ENCODE measurements around the gene DTNB. TPM values are rescaled to one million over a fixed set of nuclear protein-coding genes. Genes with fewer than 3 reads are reported as not detected.

Gene DTNB
- total and polyA plus RNA-seq, 10 of the 15 experiments (the other 5 are each of a cell fraction or from before 2014, with no cell fraction given), result 4.5 to 30.6 (median 11.9) TPM

DNA sequence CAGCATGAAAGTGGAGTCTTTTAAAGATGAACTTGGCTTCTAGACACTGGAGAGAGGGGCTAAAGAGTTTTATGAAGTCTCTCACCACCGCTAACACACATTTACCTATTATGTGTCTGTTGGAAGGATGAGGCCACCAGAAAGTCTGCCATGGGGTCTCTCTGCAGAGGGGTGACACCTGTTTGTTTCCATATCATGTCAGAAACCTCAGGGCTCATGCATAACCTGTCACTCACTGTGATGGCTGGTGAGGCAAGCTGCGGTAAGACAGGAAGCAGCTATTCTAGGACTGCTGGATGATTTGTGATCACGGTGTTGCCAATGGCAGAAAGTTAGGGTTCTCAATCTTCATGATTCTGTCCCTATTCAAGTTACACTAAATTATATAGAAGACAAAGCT, 270.9 kb downstream of the DTNB start (continued):
- TF ChIP-seq RAD21 (IDR thresholded peaks at IDR 0.05; ENCODE audit: insufficient read depth, low read depth, low read length) (no peak), FOXK2 (IDR thresholded peaks at IDR 0.05) (no peak), BCL11A (IDR thresholded peaks at IDR 0.05; ENCODE audit: low read depth, low read length) (peak; percentile 47; the same call in 1 of the 2 replicates), CBX5 (IDR thresholded peaks at IDR 0.05; ENCODE audit: low read depth) (no peak; the same call in 1 of the 2 replicates), BHLHE40 (IDR thresholded peaks at IDR 0.05; ENCODE audit: borderline replicate concordance in 1 of 2, low read depth in 2 of 2, low read length in 1 of 2) (peak; percentile 38 to 58; a peak in 2 of 4 replicates), ZNF622 (IDR thresholded peaks at IDR 0.05) (no peak), MTA3 (IDR thresholded peaks at IDR 0.05; ENCODE audit: borderline replicate concordance, low read length) (0 out of 2 replicates have a peak, but pooled peaks have one; percentile 22)
- TF ChIP-seq, protein P1, sequence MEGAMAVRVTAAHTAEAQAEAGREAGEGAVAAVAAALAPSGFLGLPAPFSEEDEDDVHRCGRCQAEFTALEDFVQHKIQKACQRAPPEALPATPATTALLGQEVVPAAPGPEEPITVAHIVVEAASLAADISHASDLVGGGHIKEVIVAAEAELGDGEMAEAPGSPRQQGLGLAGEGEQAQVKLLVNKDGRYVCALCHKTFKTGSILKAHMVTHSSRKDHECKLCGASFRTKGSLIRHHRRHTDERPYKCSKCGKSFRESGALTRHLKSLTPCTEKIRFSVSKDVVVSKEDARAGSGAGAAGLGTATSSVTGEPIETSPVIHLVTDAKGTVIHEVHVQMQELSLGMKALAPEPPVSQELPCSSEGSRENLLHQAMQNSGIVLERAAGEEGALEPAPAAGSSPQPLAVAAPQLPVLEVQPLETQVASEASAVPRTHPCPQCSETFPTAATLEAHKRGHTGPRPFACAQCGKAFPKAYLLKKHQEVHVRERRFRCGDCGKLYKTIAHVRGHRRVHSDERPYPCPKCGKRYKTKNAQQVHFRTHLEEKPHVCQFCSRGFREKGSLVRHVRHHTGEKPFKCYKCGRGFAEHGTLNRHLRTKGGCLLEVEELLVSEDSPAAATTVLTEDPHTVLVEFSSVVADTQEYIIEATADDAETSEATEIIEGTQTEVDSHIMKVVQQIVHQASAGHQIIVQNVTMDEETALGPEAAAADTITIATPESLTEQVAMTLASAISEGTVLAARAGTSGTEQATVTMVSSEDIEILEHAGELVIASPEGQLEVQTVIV (IDR thresholded peaks at IDR 0.05; ENCODE audit: borderline replicate concordance, partially characterized antibody), result no peak

GRCh38 chr2:25401307-25402026, 271.9 kb downstream of the DTNB start:
- peak overlapping the region; percentile 59 for H3K9ac ChIP-seq (ENCODE audit: control insufficient read depth, insufficient read depth, low read length)
- no peaks in the 10 kb centered on the region for H4K20me1 ChIP-seq (ENCODE audit: control insufficient read depth, insufficient read depth)
- H3K4me3 ChIP-seq, result peak overlapping the region; percentile 35; the same call in 1 of the 2 replicates
- peak overlapping the region; percentile 98 for H3K4me2 ChIP-seq (ENCODE audit: control insufficient read depth, insufficient read depth)
- POLR2A ChIA-PET, result interaction anchor here (0.9 to 11.6 kb wide), 13 partner anchors 9 to 155 kb away, joined by 3 to 192 read pairs (median 6); no protein-coding TSS in a partner anchor
- in situ Hi-C loops (cut with MboI) (no loop called here), intact Hi-C loops (cut with micrococcal nuclease; ENCODE audit: unreplicated experiment) (loop anchor here (1.0 to 2.0 kb wide), 2 partner anchors 25 to 100 kb away; no protein-coding TSS in a partner anchor)
- RAD21 ChIA-PET (ENCODE audit: unreplicated experiment), result interaction anchor here (0.7 to 9.4 kb wide), 16 partner anchors 8 to 165 kb away, joined by 3 to 189 read pairs (median 4); no protein-coding TSS in a partner anchor
- WGBS (ENCODE audit: insufficient coverage, insufficient replicate concordance, low lambda C conversion rate, missing lambda C conversion rate), result 51% methylated on average over 8 of the region's 8 CpGs
- peak; percentile 17 for ATAC-seq
- DNase-seq (ENCODE audit: low read depth, low spot score), result no peak
- no peaks in the 10 kb centered on the region for H3K27me3 ChIP-seq (replicated peaks in 1 of 2; ENCODE audit: control insufficient read depth in 2 of 2, insufficient read depth in 2 of 2, low read length in 1 of 2)
- H3K36me3 ChIP-seq (ENCODE audit: control insufficient read depth in 2 of 2, insufficient read depth in 2 of 2, low read length in 1 of 2), result no peaks in the 10 kb centered on the region
- CTCF ChIA-PET, result interaction anchor here (0.9 to 9.9 kb wide), 10 partner anchors 9 to 235 kb away, joined by 3 to 105 read pairs (median 4); no protein-coding TSS in a partner anchor
- H3K9me3 ChIP-seq (replicated peaks; ENCODE audit: control insufficient read depth, insufficient read depth, low read length), result no peaks in the 10 kb centered on the region
- BruUV-seq (replicated peaks), result no TSS peak
- no peak for FAIRE-seq
- SMC1A ChIA-PET (ENCODE audit: uncharacterized antibody, unreplicated experiment), result interaction anchor here (1.0 to 12.9 kb wide), 17 partner anchors 9 to 165 kb away, joined by 3 to 245 read pairs (median 5); no protein-coding TSS in a partner anchor
- peaks cover 28% of the 10 kb centered on the region for H3K79me2 ChIP-seq (ENCODE audit: control insufficient read depth, insufficient read depth, low read length)
- no peak for TF ChIP-seq FOXK2 (IDR thresholded peaks at IDR 0.05)
- 0 out of 2 replicates have a peak, but pooled peaks have one; percentile 16 for TF ChIP-seq TBL1XR1 (IDR thresholded peaks at IDR 0.05; ENCODE audit: low read depth, low read length)
- peak; percentile 9; the same call in 1 of the 2 replicates for TF ChIP-seq IKZF1 (conservative IDR thresholded peaks at IDR 0.05)
- no peak for TF ChIP-seq JUND (IDR thresholded peaks at IDR 0.05; ENCODE audit: low read depth, low read length)
- peak; percentile 11; the same call in 1 of the 2 replicates for TF ChIP-seq RUNX3 (IDR thresholded peaks at IDR 0.05; ENCODE audit: low read length)
- no peak for TF ChIP-seq SIN3A (IDR thresholded peaks at IDR 0.05; ENCODE audit: low read depth, low read length)
- peak; percentile 70; the same call in 1 of the 2 replicates for TF ChIP-seq EED (IDR thresholded peaks at IDR 0.05; ENCODE audit: low read depth)
- TF ChIP-seq SP1 (IDR thresholded peaks at IDR 0.05; ENCODE audit: low read depth, low read length), result no peak
- no peak for TF ChIP-seq IRF4 (IDR thresholded peaks at IDR 0.05; ENCODE audit: low read depth, low read length)
- peak; percentile 48; the same call in 1 of the 2 replicates for TF ChIP-seq POLR2A (IDR thresholded peaks at IDR 0.05; ENCODE audit: low read depth, low read length)
- peak; percentile 74; the same call in 1 of the 2 replicates for TF ChIP-seq PAX5 (IDR thresholded peaks at IDR 0.05; ENCODE audit: borderline replicate concordance, low read depth, low read length)
- TF ChIP-seq SRF (IDR thresholded peaks at IDR 0.05; ENCODE audit: low read depth in 2 of 2, low read length in 2 of 2), result no peak
- H3K27ac ChIP-seq (ENCODE audit: control insufficient read depth, insufficient read depth), result peak overlapping the region; percentile 97
- peaks cover 54% of the 10 kb centered on the region for H3K4me1 ChIP-seq (ENCODE audit: control insufficient read depth, insufficient read depth, low read length)
- no peak overlapping the region for H2AFZ ChIP-seq (ENCODE audit: control insufficient read depth, low read depth, low read length)

All from GM12878 (cell line).